CD4-positive, alpha-beta T cell treated with Interleukin-10 for 1 hour (primary cell): ENCODE data around the gene CSRNP3.
"Not testable (repeated sequence)": the region's sequence is repeated elsewhere in the genome, so short reads cannot be mapped to it uniquely, and the experiment has no call there.

ENCODE experiments used
- DNase-seq: peaks from one replicate; pipeline ENCODE4 v3.0.0-alpha.2; 2020

CSRNP3 gene

GRCh38 chr2:165547900-165548299, 78.4 kb downstream of the CSRNP3 start:
- no peak for DNase-seq

GRCh38 chr2:165549619-165550018, 80.1 kb downstream of the CSRNP3 start:
- DNase-seq, result no peak

- no peak for DNase-seq
Measured at GRCh38 chr2:165558832-165559231, 89.3 kb downstream of the CSRNP3 start.

- no peak for DNase-seq
Measured at GRCh38 chr2:165560377-165560988, 91.0 kb downstream of the CSRNP3 start.

- DNase-seq, result no peak
Measured at GRCh38 chr2:165561516-165561915, 92.0 kb downstream of the CSRNP3 start.

- DNase-seq, result no peak
Measured at GRCh38 chr2:165562233-165562632, 92.7 kb downstream of the CSRNP3 start.

- DNase-seq, result no peak
Measured at GRCh38 chr2:165563468-165564225, 94.1 kb downstream of the CSRNP3 start.

GRCh38 chr2:165566008-165566407, 96.5 kb downstream of the CSRNP3 start:
- DNase-seq, result no peak

- DNase-seq, result no peak
Measured at GRCh38 chr2:165567273-165567672, 97.8 kb downstream of the CSRNP3 start.

GRCh38 chr2:165568361-165568760, 98.9 kb downstream of the CSRNP3 start:
- no peak for DNase-seq

GRCh38 chr2:165571477-165571876, 102.0 kb downstream of the CSRNP3 start:
- DNase-seq, result no peak

GRCh38 chr2:165572151-165572550, 102.7 kb downstream of the CSRNP3 start:
- no peak for DNase-seq

GRCh38 chr2:165573534-165574461, 104.3 kb downstream of the CSRNP3 start:
- no peak for DNase-seq

- no peak for DNase-seq
Measured at GRCh38 chr2:165575044-165575615, 105.6 kb downstream of the CSRNP3 start.

GRCh38 chr2:165576409-165577154, 107.1 kb downstream of the CSRNP3 start:
- no peak for DNase-seq

GRCh38 chr2:165582409-165582808, 112.9 kb downstream of the CSRNP3 start:
- DNase-seq, result no peak

GRCh38 chr2:165582863-165583506, 113.5 kb downstream of the CSRNP3 start:
- no peak for DNase-seq

GRCh38 chr2:165584126-165584654, 114.7 kb downstream of the CSRNP3 start:
- DNase-seq, result no peak

- DNase-seq, result no peak
Measured at GRCh38 chr2:165586019-165586418, 116.5 kb downstream of the CSRNP3 start.

- DNase-seq, result no peak
Measured at GRCh38 chr2:165587335-165587938, 117.9 kb downstream of the CSRNP3 start.

- DNase-seq, result not testable (repeated sequence)
Measured at GRCh38 chr2:165590999-165591398, 121.5 kb downstream of the CSRNP3 start.
